Astrocyte of the hippocampus (primary cell): ENCODE measurements around the gene EYA2.
A peak's percentile ranks its signal among the peaks of the same experiment; 100 is the strongest.
"Not testable (repeated sequence)": the region's sequence is repeated elsewhere in the genome, so short reads cannot be mapped to it uniquely, and the experiment has no call there.

Source experiments
- DNase-seq: peaks from one replicate; pipeline ENCODE4 v3.0.0; 2011; ENCODE audit warnings: low read depth, low spot score

The EYA2 gene

DNA sequence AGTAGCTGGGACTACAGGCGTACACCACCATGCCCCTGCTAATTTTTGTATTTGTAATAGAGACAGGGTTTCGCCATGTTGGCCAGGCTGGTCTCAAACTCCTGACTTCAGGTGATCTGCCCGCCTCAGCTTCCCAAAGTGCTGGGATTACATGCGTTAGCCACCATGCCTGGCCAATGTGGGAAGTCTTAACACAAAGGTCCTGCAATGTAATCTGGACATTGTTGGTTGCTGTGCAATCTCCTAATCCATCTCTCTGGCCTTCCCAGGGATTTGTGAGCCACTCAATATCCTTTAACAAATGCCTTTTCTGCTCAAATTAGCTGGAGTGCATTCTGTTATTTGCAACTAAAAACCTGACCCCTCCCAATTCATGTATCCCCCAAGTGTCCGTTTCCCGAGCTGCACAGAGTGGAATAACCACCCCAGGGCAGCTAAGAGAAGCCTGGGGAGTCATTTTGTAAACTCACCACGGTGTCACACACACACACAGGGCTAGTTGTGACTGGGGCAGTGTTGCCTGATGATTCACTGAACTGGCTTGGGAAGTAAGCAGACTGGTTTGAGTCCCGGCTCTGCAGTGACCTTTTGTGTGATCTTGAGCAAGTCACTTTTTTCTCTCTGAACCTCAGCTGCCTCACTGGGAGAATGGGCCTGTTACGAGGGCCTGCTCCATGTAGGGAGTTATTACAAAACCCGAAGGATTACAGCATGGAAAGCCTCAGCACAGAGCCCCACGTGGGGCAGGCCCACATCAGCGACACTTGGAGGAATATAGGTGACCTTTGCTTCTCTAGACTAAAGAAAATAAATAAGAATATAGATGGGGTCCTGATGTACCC is 309.6 kb downstream of the EYA2 start:
- peak; percentile 24 for DNase-seq

DNA sequence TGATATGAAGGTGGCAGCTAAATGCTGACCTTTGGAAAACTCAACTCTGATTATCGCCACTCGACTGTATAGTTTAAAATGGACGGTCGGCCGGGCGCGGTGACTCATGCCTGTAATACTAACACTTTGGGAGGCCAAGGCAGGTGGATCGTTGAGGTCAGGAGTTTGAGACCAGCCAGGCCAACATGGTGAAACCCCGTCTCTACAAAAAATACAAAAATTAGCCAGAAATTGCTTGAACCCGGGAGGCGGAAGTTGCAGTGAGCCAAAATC is 310.1 kb downstream of the EYA2 start:
- not testable (repeated sequence) for DNase-seq

- DNase-seq, result peak; percentile 88
Observed at GRCh38 chr20:47205577-47206123, 311.0 kb downstream of the EYA2 start.

- not testable (repeated sequence) for DNase-seq
Observed at GRCh38 chr20:47206552-47206951, 311.9 kb downstream of the EYA2 start.

GRCh38 chr20:47206962-47207641 is 312.5 kb downstream of the EYA2 start:
- DNase-seq, result no peak

DNA sequence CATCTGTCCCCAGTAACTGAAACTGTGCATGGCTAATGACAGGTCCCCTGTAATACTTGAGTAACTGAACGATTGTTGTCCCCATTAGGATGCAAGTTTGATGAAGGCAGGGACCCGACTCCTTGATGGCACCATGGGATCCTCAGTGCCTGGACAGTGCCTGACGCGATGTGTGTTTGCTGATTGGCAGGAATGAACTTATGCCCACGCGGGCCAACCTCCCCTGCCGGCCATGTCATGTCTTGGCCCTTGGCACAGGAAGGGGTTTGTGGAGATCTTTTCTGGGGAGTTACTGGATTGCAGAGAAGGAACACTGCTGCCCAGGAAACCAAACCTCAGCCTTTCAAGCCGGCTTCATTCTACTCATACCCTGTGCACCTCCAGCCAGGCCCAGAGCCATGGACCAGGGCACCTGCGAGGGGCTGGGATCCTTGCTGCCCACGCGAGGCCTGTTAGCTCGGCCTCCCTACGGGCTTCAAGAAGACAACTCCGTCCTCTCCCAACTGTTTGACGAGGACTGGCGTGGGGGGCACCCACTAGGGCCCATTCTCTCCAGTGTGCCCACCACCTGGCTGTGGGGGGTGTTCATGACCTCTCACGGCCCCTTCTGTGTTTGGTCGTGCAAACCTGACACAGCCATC is 314.0 kb downstream of the EYA2 start:
- no peak for DNase-seq

GRCh38 chr20:47209982-47210381 is 315.3 kb downstream of the EYA2 start:
- no peak for DNase-seq

- DNase-seq, result no peak
Observed at GRCh38 chr20:47210470-47210869, 315.8 kb downstream of the EYA2 start.

DNA sequence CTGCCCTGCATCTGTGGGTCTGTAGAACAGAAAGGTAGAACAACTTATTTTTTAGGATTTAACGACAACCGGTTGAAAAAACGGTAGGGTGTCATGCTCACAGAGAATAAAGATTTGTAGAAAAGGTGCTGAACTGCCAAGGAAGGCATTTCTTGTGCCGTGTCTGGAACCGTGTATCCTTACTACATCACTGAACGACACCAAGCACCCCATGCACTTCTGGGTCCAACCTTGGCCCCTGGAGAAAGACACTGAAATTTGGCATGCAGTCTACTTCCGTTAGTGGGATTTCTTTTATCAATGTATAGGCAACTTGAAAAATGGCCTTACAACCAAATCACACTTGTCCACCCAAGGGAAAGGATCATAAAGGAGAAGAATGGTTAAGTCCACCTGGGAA is 316.4 kb downstream of the EYA2 start:
- no peak for DNase-seq

DNA sequence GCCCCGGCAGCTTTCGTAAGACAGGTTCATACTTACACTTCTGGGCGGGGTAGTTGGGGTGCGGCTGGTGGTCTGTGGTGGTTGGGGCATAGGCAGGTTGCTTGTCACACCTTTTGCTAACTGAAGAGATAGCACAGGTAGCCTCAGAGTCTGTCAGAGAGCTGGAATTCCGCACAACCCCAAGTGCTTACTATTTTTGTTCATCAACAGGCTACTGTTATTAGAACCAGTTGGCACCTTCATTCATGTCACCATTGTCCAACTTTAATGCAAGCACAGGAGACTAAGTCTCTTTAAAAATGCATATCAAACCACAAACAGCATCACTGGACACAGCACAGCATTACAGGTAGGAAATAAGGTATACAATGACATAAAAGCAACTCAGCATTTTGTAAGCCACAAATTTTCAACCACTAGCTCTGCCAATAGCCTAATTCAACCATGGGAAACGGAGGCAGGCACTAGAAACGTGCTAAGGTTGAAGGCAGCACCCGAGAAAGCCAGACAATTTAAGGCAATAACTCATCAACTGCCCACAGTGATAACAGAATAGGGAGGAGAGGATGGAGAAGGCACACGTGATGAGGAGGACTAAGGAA is 318.1 kb downstream of the EYA2 start:
- no peak for DNase-seq

- DNase-seq, result no peak
Observed at GRCh38 chr20:47213966-47214365, 319.3 kb downstream of the EYA2 start.

GRCh38 chr20:47215653-47216397 is 321.2 kb downstream of the EYA2 start:
- no peak for DNase-seq

- no peak for DNase-seq
Observed at GRCh38 chr20:47216819-47217410, 322.3 kb downstream of the EYA2 start.

- no peak for DNase-seq
Observed at GRCh38 chr20:47217482-47218446, 323.1 kb downstream of the EYA2 start.

- peak; percentile 42 for DNase-seq
Observed at GRCh38 chr20:47220161-47220582, 325.5 kb downstream of the EYA2 start.

GRCh38 chr20:47221036-47221625 is 326.5 kb downstream of the EYA2 start:
- no peak for DNase-seq

GRCh38 chr20:47222468-47223119 is 328.0 kb downstream of the EYA2 start:
- DNase-seq, result no peak

- no peak for DNase-seq
Observed at GRCh38 chr20:47223896-47224295, 329.3 kb downstream of the EYA2 start.

DNA sequence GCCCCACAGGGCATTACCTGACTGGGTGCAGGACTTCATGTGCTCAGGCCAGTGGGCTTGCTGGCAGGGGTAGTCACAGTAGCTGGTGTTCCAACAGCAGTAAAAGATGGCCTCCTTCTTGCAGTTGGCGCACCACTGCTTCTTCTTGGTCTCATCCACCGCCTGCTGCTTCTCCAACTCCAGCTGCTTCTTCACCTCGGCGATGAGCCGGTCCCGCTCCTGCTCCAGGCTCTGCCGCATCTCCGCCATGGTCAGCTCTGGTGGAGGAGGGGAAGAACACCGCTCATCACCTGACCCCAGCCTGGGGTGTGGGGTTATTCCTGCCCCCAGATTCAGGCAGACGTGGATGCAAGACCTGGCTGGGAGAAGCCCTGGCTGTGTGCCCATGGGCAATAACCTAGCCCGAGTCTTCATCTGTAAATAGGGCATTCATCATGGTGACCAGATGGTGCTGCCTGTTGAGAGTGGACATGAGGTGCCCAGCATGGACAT is 329.7 kb downstream of the EYA2 start:
- DNase-seq, result no peak
